HCT116 (cell line): ENCODE measurements around the gene GRID2. TPM values are rescaled to one million over a fixed set of nuclear protein-coding genes. Genes with fewer than 3 reads are reported as not detected.

Source experiments
- ATAC-seq: fragments of 200-7000 bp; cut with Tn5 transposase; 2 replicates; pipeline ENCODE4 v1.9.1; 2020; ENCODE audit warnings: mild to moderate bottlenecking, moderate library complexity
- BruUV-seq: library from RNA; stranded (reverse); fragments of 400-500 nt; replicated peaks from 2 replicates; lab custom pipeline; 2021; lab: Mats Ljungman, UMichigan
- CTCF ChIA-PET: fragments of 300-600 bp; sonication (Branson Sonifier 250); formaldehyde crosslinking; loops from one replicate; lab custom pipeline; 2021; ENCODE audit warnings: antibody characterized with exemption; lab: Charles Lee
- POLR2A ChIA-PET: fragments of 300-600, 350-600 bp; sonication (Branson Sonifier 250); formaldehyde crosslinking; loops from one replicate; lab custom pipeline; 2021; ENCODE audit warnings: antibody characterized with exemption; lab: Charles Lee
- RAD21 ChIA-PET, 2 experiments: fragments of 300-600 bp; sonication (Branson Sonifier 250); formaldehyde crosslinking; loops; one replicate each; lab custom pipeline; 2023; ENCODE audit warnings: low total read pairs in 2 of 2; ENCODE audit not compliant: uncharacterized antibody in 2 of 2, unreplicated experiment in 2 of 2, low non-redundant PET in 1 of 2; lab: Charles Lee
- DNase-seq: peaks from one replicate; pipeline ENCODE4 v3.0.0-alpha.2; 2010; ENCODE audit warnings: low read depth, low spot score
- H2AFZ ChIP-seq: fragments of 200-600 bp; shearing (Covaris generic), sonication (generic); 2 replicates; pipeline ENCODE4 v1.6.1; 2017; ENCODE audit warnings: low read depth, mixed run types, mixed read lengths, antibody characterized with exemption, low read length; ENCODE audit not compliant: poor library complexity, severe bottlenecking
- H3K27ac ChIP-seq: 2 replicates; pipeline ENCODE4 v1.5.1; 2012; ENCODE audit warnings: low read depth, low read length
- H3K27me3 ChIP-seq: fragments of 200-600 bp; sonication (generic); 2 replicates; pipeline ENCODE4 v1.6.1; 2016; ENCODE audit warnings: mixed run types, low read length, mixed read lengths; ENCODE audit not compliant: insufficient read depth
- H3K36me3 ChIP-seq, 2 experiments: fragments of 200-500 bp in 1 of 2; fragments of 200-600 bp in 1 of 2; sonication (Bioruptor generic) in 1 of 2; sonication (generic) in 1 of 2; 2 replicates each; pipeline versions ENCODE4 v1.5.1 to v1.6.1; 2014 to 2016; ENCODE audit warnings: low read length in 2 of 2, inconsistent platforms in 1 of 2, mixed read lengths in 1 of 2, mixed run types in 1 of 2; ENCODE audit not compliant: insufficient read depth in 2 of 2, control insufficient read depth in 1 of 2
- H3K4me1 ChIP-seq, 2 experiments: fragments of 200-600 bp in 1 of 2; sonication (generic) in 1 of 2; 2 replicates each; pipeline versions ENCODE4 v1.5.1 to v1.6.1; 2012 to 2017; ENCODE audit warnings: low read length in 2 of 2, inconsistent platforms in 1 of 2, mild to moderate bottlenecking in 1 of 2, mixed read lengths in 1 of 2, mixed run types in 1 of 2, moderate library complexity in 1 of 2; ENCODE audit not compliant: insufficient read depth in 2 of 2, control insufficient read depth in 1 of 2
- H3K4me2 ChIP-seq: fragments of 200-600 bp; sonication (generic); 2 replicates; pipeline ENCODE4 v1.6.1; 2017; ENCODE audit warnings: mixed run types, low read length, mixed read lengths
- H3K4me3 ChIP-seq, 2 experiments: fragments of 200-600 bp in 1 of 2; sonication (generic) in 1 of 2; replicated peaks in 1 of 2; 2 replicates each; pipeline ENCODE4 v1.5.1; 2011 to 2016; ENCODE audit warnings: low read length in 2 of 2, control low read depth in 1 of 2, low read depth in 1 of 2, mild to moderate bottlenecking in 1 of 2, mixed read lengths in 1 of 2, mixed run types in 1 of 2
- H3K79me2 ChIP-seq: fragments of 200-600 bp; sonication (generic); 2 replicates; pipeline ENCODE4 v1.6.1; 2017; ENCODE audit warnings: mild to moderate bottlenecking, mixed run types, low read length, moderate library complexity, mixed read lengths; ENCODE audit not compliant: insufficient read depth
- H3K9ac ChIP-seq: fragments of 200-600 bp; sonication (generic); 2 replicates; pipeline ENCODE4 v1.6.1; 2016; ENCODE audit warnings: low read length, mixed read lengths
- H3K9me2 ChIP-seq: fragments of 200-600 bp; sonication (generic), shearing (Covaris generic); 2 replicates; pipeline ENCODE4 v1.6.1; 2017; ENCODE audit warnings: mixed run types, mild to moderate bottlenecking, moderate library complexity; ENCODE audit not compliant: insufficient read depth
- H3K9me3 ChIP-seq, 2 experiments: fragments of 200-500 bp in 1 of 2; fragments of 200-600 bp in 1 of 2; sonication (Bioruptor generic) in 1 of 2; sonication (generic) in 1 of 2; 2 replicates each; pipeline ENCODE4 v1.6.1; 2014 to 2017; ENCODE audit warnings: low read length in 2 of 2, mixed read lengths in 2 of 2, inconsistent platforms in 1 of 2, low read depth in 1 of 2, mild to moderate bottlenecking in 1 of 2, mixed run types in 1 of 2, moderate library complexity in 1 of 2; ENCODE audit not compliant: control insufficient read depth in 1 of 2, insufficient read depth in 1 of 2
- H4K20me1 ChIP-seq: fragments of 200-600 bp; sonication (generic), shearing (Covaris generic); 2 replicates; pipeline ENCODE4 v1.6.1; 2017; ENCODE audit warnings: mixed run types, mild to moderate bottlenecking, moderate library complexity; ENCODE audit not compliant: insufficient read depth
- CBX3 ChIP-seq: IDR thresholded peaks from 2 replicates; pipeline ENCODE4 v1.6.1; 2012; ENCODE audit warnings: low read depth
- CEBPB ChIP-seq: IDR thresholded peaks from 2 replicates; pipeline ENCODE4 v1.6.1; 2012; ENCODE audit warnings: low read depth
- EZH2 ChIP-seq: fragments of 200-600 bp; sonication (generic); IDR thresholded peaks from 2 replicates; pipeline ENCODE4 v1.6.1; 2017; ENCODE audit warnings: antibody characterized with exemption, mixed run types
- EZH2phosphoT487 ChIP-seq: fragments of 200-600 bp; IDR thresholded peaks from 2 replicates; pipeline ENCODE4 v1.6.1; 2018; ENCODE audit warnings: antibody characterized with exemption, borderline replicate concordance
- JUND ChIP-seq: IDR thresholded peaks from 2 replicates; pipeline ENCODE4 v1.6.1; 2012
- POLR2A ChIP-seq: IDR thresholded peaks from 2 replicates; pipeline ENCODE4 v1.7.0; 2011; ENCODE audit warnings: borderline replicate concordance; ENCODE audit not compliant: insufficient read depth, insufficient read length; ENCODE audit errors: extremely low read depth
- RAD21 ChIP-seq: IDR thresholded peaks from 2 replicates; pipeline ENCODE4 v1.6.1; 2012; ENCODE audit warnings: low read depth, mild to moderate bottlenecking
- SIN3A ChIP-seq: IDR thresholded peaks from 2 replicates; pipeline ENCODE4 v1.6.1; 2012; ENCODE audit warnings: low read depth
- SRF ChIP-seq: IDR thresholded peaks from 2 replicates; pipeline ENCODE4 v1.6.1; 2012; ENCODE audit warnings: low read depth
- TCF7L2 ChIP-seq: IDR thresholded peaks from 2 replicates; pipeline ENCODE4 v1.7.0; 2011; ENCODE audit warnings: borderline replicate concordance, inconsistent platforms; ENCODE audit not compliant: insufficient read depth, insufficient read length; ENCODE audit errors: extremely low read depth
- ZFX ChIP-seq: fragments of 450-650 bp; IDR thresholded peaks from 2 replicates; pipeline ENCODE4 v1.6.1; 2017
- ZNF274 ChIP-seq: fragments of 200-500 bp; sonication (Bioruptor generic); IDR thresholded peaks from 2 replicates; pipeline ENCODE4 v1.6.1; 2014; ENCODE audit warnings: mild to moderate bottlenecking, low read depth, low read length, inconsistent platforms
- intact Hi-C: fragments of 100-400 bp; cut with micrococcal nuclease; formaldehyde crosslinking; loops from 2 replicates; pipeline ENCODE4 v1.10.0; 2022
- total RNA-seq: library from RNA; stranded (reverse); gene quantifications from one replicate; pipeline ENCODE4 v1.2.1, GENCODE V29; 2021; ENCODE audit not compliant: unreplicated experiment
- TF ChIP-seq, protein P1 (sequence below): IDR thresholded peaks from 2 replicates; pipeline ENCODE4 v1.6.1; 2011; ENCODE audit warnings: mild to moderate bottlenecking, low read length, moderate library complexity; ENCODE audit not compliant: insufficient replicate concordance; ENCODE audit errors: extremely low read depth
- TF ChIP-seq, protein P2 (sequence below): IDR thresholded peaks from 2 replicates; pipeline ENCODE4 v1.6.1; 2012
- TF ChIP-seq, protein P3 (sequence below): IDR thresholded peaks from 2 replicates; pipeline ENCODE4 v1.6.1; 2012; ENCODE audit warnings: low read depth

The GRID2 gene
- total RNA-seq, 1 experiment from 2014 or later: not detected

- Histone ChIP-seq H3K27ac (no peak overlapping the region), H3K4me2 (no peak overlapping the region), H3K27me3 (no peaks in the 10 kb centered on the region), H3K9me3 (no peaks in the 10 kb centered on the region), H3K4me1 (peaks cover 0 to 3% of the 10 kb centered on the region in 2 experiments; a peak in 1 of 4 replicates), H3K36me3 (no peaks in the 10 kb centered on the region), H3K79me2 (no peaks in the 10 kb centered on the region), H4K20me1 (no peaks in the 10 kb centered on the region), H3K9ac (no peak overlapping the region), H3K9me2 (no peaks in the 10 kb centered on the region; the same call in 1 of the 2 replicates), H2AFZ (no peak overlapping the region), H3K4me3 (no peak overlapping the region)
- ChIA-PET POLR2A (interaction anchor here (0.5 kb wide), 1 partner anchor 57 kb away, joined by 3 read pairs; no protein-coding TSS in a partner anchor), RAD21 (no interaction called here), CTCF (no interaction called here)
- no TSS peak for BruUV-seq
- no peak for TF ChIP-seq CEBPB
- TF ChIP-seq, protein P1, sequence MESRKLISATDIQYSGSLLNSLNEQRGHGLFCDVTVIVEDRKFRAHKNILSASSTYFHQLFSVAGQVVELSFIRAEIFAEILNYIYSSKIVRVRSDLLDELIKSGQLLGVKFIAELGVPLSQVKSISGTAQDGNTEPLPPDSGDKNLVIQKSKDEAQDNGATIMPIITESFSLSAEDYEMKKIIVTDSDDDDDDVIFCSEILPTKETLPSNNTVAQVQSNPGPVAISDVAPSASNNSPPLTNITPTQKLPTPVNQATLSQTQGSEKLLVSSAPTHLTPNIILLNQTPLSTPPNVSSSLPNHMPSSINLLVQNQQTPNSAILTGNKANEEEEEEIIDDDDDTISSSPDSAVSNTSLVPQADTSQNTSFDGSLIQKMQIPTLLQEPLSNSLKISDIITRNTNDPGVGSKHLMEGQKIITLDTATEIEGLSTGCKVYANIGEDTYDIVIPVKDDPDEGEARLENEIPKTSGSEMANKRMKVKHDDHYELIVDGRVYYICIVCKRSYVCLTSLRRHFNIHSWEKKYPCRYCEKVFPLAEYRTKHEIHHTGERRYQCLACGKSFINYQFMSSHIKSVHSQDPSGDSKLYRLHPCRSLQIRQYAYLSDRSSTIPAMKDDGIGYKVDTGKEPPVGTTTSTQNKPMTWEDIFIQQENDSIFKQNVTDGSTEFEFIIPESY: no peak
- no peak for TF ChIP-seq RAD21
- no peak for TF ChIP-seq POLR2A
- TF ChIP-seq, protein P2, sequence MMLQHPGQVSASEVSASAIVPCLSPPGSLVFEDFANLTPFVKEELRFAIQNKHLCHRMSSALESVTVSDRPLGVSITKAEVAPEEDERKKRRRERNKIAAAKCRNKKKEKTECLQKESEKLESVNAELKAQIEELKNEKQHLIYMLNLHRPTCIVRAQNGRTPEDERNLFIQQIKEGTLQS: no peak
- TF ChIP-seq CBX3: no peak
- no peak for TF ChIP-seq EZH2
- no peak for TF ChIP-seq ZNF274
- no peak for DNase-seq
- intact Hi-C loops: no loop called here
- no peak for ATAC-seq
These were observed 1009.4 kb downstream of the GRID2 start for GRCh38 chr4:93313197-93313596.

DNA sequence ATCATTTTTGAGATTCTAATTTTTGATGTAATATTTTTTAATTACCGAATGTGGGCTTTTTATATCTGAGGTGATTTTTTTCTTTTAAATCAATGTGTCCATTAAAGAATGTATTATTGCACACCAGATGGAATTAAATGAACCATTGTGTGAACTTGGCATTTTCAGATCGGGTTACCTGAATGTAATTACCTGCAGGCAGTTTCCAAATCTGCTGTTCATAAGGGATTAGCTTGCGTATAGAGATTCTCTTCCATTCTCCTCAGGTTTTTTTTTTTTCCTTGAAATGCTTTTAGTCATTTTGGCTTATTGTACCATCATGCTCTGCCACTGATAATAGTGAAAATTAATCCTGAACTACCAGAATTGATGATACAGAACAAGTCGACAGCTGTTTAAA lies 1013.3 kb downstream of the GRID2 start:
- ATAC-seq (no peak), DNase-seq (no peak)
- RAD21 ChIA-PET: no interaction called here
- POLR2A ChIA-PET: no interaction called here
- Histone ChIP-seq H3K36me3 (no peaks in the 10 kb centered on the region), H3K79me2 (no peaks in the 10 kb centered on the region), H3K9me3 (no peaks in the 10 kb centered on the region), H3K27ac (no peak overlapping the region), H3K27me3 (no peaks in the 10 kb centered on the region), H2AFZ (no peak overlapping the region), H3K4me3 (no peak overlapping the region), H3K9me2 (no peaks in the 10 kb centered on the region), H3K4me2 (no peak overlapping the region), H3K4me1 (peaks cover 0 to 3% of the 10 kb centered on the region in 2 experiments; a peak in 1 of 4 replicates), H4K20me1 (no peaks in the 10 kb centered on the region), H3K9ac (no peak overlapping the region)
- no TSS peak for BruUV-seq
- CTCF ChIA-PET: no interaction called here
- intact Hi-C loops: no loop called here
- no peak for TF ChIP-seq CEBPB
- no peak for TF ChIP-seq EZH2
- TF ChIP-seq JUND: no peak
- no peak for TF ChIP-seq EZH2phosphoT487
- TF ChIP-seq SIN3A: no peak
- TF ChIP-seq CBX3: no peak
- TF ChIP-seq, protein P3, sequence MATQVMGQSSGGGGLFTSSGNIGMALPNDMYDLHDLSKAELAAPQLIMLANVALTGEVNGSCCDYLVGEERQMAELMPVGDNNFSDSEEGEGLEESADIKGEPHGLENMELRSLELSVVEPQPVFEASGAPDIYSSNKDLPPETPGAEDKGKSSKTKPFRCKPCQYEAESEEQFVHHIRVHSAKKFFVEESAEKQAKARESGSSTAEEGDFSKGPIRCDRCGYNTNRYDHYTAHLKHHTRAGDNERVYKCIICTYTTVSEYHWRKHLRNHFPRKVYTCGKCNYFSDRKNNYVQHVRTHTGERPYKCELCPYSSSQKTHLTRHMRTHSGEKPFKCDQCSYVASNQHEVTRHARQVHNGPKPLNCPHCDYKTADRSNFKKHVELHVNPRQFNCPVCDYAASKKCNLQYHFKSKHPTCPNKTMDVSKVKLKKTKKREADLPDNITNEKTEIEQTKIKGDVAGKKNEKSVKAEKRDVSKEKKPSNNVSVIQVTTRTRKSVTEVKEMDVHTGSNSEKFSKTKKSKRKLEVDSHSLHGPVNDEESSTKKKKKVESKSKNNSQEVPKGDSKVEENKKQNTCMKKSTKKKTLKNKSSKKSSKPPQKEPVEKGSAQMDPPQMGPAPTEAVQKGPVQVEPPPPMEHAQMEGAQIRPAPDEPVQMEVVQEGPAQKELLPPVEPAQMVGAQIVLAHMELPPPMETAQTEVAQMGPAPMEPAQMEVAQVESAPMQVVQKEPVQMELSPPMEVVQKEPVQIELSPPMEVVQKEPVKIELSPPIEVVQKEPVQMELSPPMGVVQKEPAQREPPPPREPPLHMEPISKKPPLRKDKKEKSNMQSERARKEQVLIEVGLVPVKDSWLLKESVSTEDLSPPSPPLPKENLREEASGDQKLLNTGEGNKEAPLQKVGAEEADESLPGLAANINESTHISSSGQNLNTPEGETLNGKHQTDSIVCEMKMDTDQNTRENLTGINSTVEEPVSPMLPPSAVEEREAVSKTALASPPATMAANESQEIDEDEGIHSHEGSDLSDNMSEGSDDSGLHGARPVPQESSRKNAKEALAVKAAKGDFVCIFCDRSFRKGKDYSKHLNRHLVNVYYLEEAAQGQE: no peak
- no peak for TF ChIP-seq ZFX
- TF ChIP-seq TCF7L2: no peak
- no peak for TF ChIP-seq POLR2A
- TF ChIP-seq SRF: no peak
- TF ChIP-seq, protein P2: no peak
